Gastroesophageal sphincter (tissue), 4 donors: ENCODE measurements around the gene RXFP4. TPM values are rescaled to one million over a fixed set of nuclear protein-coding genes. Genes with fewer than 3 reads are reported as not detected.
"Not testable (repeated sequence)": the region's sequence is repeated elsewhere in the genome, so short reads cannot be mapped to it uniquely, and the experiment has no call there.

Experiments used
- ATAC-seq: fragments of 150-250 bp; one replicate; pipeline ENCODE4 v1.9.1; 2016; ENCODE audit warnings: mild to moderate bottlenecking, moderate library complexity
- H3K27ac ChIP-seq, 4 donors: fragments of 200-600 bp; sonication (generic) in 3 of 4; 1 replicate in 3 of 4; 2 replicates in 1 of 4; pipeline ENCODE4 v1.5.1; 2016 to 2019
- H3K27me3 ChIP-seq: fragments of 200-600 bp; sonication (generic); one replicate; pipeline ENCODE4 v1.5.1; 2019
- H3K36me3 ChIP-seq, 2 donors: fragments of 200-600 bp; sonication (generic); one replicate each; pipeline ENCODE4 v1.5.1; 2019; ENCODE audit warnings: control low read depth in 1 of 2
- H3K4me1 ChIP-seq, 3 donors: fragments of 200-600 bp; sonication (generic); 1 replicate in 2 of 3; 2 replicates in 1 of 3; pipeline ENCODE4 v1.5.1; 2016 to 2019; ENCODE audit warnings: control low read depth in 2 of 3
- H3K4me3 ChIP-seq, 2 donors: fragments of 200-600 bp; sonication (generic); one replicate each; pipeline ENCODE4 v1.5.1; 2019; ENCODE audit warnings: mild to moderate bottlenecking in 1 of 2, moderate library complexity in 1 of 2
- H3K9me3 ChIP-seq, 3 donors: fragments of 200-600 bp; sonication (generic); one replicate each; pipeline ENCODE4 v1.5.1; 2017 to 2019; ENCODE audit warnings: control low read depth in 2 of 3
- EP300 ChIP-seq: sonication (generic); formaldehyde crosslinking; IDR thresholded peaks from one replicate; pipeline ENCODE4 v1.6.1; 2017; ENCODE audit warnings: antibody characterized with exemption, mild to moderate bottlenecking
- POLR2A ChIP-seq, 2 donors: fragments of 450-650 bp; IDR thresholded peaks; one replicate each; pipeline ENCODE4 v1.6.1; 2017; ENCODE audit warnings: antibody characterized with exemption in 2 of 2, mild to moderate bottlenecking in 2 of 2, moderate library complexity in 1 of 2
- POLR2AphosphoS5 ChIP-seq: sonication (generic); formaldehyde crosslinking; IDR thresholded peaks from one replicate; pipeline ENCODE4 v1.6.1; 2017; ENCODE audit warnings: antibody characterized with exemption
- whole genome bisulfite sequencing, 2 donors: methylation state at CpG; one replicate each; pipeline ENCODE4 v1.1.5; 2018; ENCODE audit warnings: low coverage in 1 of 2; 5-methylcytosine and 5-hydroxymethylcytosine counted together
- total RNA-seq, 4 donors: library from RNA; depleted of rRNA; stranded (reverse); fragments of >200 nt; gene quantifications; one replicate each; pipeline ENCODE4 v1.1.0, GENCODE V29; 2016
- TF ChIP-seq, protein P1 (sequence below), 4 experiments: fragments of 200-600 bp in 2 of 4; fragments of 450-650 bp in 2 of 4; sonication (generic) in 1 of 4; IDR thresholded peaks; one replicate each; pipeline ENCODE4 v1.5.1; 2017 to 2019; ENCODE audit warnings: antibody characterized with exemption in 4 of 4, mild to moderate bottlenecking in 2 of 4, moderate library complexity in 2 of 4

RXFP4 gene
- total RNA-seq, 4 donors from 2014 or later: 0.27 TPM; not detected in 3

DNA sequence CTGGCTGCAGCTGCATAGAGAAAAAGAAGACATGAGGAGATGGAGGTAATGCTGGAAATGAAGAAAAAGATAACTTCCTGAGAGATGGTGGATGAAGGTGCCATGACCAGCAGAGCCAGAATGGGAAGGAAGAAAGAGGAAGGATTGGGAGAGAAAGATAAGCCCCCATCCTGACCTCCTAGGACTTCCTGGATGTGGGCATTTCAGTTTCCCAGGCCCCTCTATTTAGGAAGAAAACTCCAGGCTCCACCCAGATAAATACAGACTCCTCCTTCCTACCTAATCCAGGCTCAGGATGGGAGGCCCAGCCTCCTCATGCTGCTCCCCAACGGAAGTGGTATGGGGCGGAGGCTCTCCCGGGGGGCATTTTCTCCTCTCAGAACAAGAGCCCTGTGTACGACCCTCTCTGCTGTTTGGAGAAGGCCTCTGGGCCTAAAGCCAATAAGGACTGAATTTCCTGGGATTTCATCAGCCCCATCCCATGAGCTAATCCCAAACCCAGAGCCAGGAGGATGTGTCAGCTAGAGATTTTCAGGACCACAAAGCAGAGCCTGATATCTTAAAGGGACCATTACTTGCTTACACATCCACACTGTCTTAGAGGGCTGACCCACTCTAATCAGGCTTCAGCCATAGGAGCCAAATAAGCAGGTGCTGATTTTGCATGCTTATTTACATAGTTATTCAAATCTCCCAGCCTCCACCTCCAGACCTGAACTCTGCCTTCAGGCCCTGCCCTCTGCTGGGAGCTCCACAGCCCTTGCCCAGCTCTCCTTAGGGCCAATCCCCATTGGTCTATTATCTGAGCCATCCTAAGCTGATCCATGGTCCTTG, 42.0 kb downstream of the RXFP4 start:
- 17% methylated on average over 4 of the region's 4 CpGs; no CpG with 5 or more reads in 1 of the 2 donors for WGBS, 2 donors
- Histone ChIP-seq H3K9me3 (no peaks in the 10 kb centered on the region), H3K27ac (peak overlapping the region in 3 of 4 donors; percentile 93 to 99 (median 97)), H3K27me3 (no peaks in the 10 kb centered on the region), H3K36me3 (no peaks in the 10 kb centered on the region), H3K4me3 (peak overlapping the region in 1 of 2 donors; percentile 37), H3K4me1 (peaks cover 10 to 64% (median 37%) of the 10 kb centered on the region in 3 donors)
- no peak for TF ChIP-seq EP300
- TF ChIP-seq POLR2A (IDR thresholded peaks at IDR 0.05): peak in 1 of 2 donors; percentile 16
- TF ChIP-seq, protein P1, sequence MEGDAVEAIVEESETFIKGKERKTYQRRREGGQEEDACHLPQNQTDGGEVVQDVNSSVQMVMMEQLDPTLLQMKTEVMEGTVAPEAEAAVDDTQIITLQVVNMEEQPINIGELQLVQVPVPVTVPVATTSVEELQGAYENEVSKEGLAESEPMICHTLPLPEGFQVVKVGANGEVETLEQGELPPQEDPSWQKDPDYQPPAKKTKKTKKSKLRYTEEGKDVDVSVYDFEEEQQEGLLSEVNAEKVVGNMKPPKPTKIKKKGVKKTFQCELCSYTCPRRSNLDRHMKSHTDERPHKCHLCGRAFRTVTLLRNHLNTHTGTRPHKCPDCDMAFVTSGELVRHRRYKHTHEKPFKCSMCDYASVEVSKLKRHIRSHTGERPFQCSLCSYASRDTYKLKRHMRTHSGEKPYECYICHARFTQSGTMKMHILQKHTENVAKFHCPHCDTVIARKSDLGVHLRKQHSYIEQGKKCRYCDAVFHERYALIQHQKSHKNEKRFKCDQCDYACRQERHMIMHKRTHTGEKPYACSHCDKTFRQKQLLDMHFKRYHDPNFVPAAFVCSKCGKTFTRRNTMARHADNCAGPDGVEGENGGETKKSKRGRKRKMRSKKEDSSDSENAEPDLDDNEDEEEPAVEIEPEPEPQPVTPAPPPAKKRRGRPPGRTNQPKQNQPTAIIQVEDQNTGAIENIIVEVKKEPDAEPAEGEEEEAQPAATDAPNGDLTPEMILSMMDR (IDR thresholded peaks at IDR 0.05): no peak
- TF ChIP-seq POLR2AphosphoS5: peak; percentile 26
- ATAC-seq: peak; percentile 79

DNA sequence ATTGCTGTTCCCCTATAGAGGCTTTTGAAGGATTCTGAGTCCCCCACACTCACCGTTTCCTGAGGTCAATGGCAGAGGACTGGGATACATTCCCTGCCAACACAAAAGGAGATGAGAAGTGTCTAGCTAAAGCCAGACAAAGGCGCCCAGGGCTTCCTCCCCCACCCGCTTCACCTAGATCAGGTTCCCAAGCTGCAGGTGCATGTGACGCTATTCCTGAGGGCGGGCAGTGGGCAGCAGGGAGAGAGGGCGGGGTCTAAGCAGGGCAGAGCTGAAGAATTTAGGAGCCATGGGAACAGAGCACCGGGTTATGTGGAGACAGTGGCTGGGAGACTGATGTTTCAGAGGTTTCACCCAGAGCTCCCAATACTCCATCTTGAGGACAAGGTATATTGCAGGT, 42.9 kb downstream of the RXFP4 start:
- WGBS, 2 donors: 13 to 43% methylated on average over 1 of the region's 7 CpGs

DNA sequence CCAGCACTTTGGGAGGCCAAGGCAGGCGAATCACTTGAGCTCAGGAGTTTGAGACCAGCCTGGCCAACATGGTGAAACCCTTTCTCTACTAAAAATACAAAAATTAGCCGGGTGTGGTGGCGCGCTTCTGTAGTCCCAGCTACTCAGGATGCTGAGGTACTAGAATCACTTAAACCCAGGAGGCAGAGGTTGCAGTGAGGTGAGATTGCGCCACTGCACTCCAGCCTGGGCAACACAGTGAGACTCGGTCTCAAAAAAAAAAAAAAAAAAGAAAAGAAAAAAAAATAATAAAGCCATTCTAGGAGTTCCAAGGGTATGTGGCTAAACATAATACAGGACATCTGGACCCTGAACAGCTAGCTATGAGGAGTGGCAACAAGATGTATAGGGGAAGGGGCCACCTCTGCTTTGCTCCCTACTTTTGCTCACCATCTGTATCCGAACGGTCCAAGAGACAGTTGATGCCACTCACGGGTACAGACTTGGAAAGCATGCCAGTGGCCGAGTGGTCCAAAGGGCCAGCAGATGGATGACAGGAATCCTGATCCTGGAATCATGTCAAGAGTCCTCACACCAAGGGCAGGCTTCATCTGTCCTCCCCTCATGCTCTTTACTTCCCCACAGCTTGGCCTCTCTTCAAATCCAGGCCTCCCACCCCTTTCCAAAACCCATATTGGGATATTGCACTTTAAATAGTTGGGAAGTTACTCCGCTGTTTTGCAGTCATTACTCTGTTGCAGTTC, 43.6 kb downstream of the RXFP4 start:
- H3K27me3 ChIP-seq, H3K4me3 ChIP-seq, ATAC-seq, H3K36me3 ChIP-seq, H3K9me3 ChIP-seq: not testable (repeated sequence)
- Histone ChIP-seq H3K4me1 (peaks cover 7 to 65% (median 28%) of the 10 kb centered on the region in 3 donors), H3K27ac (peak overlapping the region in 1 of 4 donors; percentile 93)
- 77 to 80% methylated on average over 2 to 4 of the region's 11 CpGs for WGBS, 2 donors

More for the DNA sequence above, 42.9 kb downstream of the RXFP4 start:
- H3K27ac ChIP-seq: peak overlapping the region in 3 of 4 donors; percentile 93 to 99 (median 97)
- no peak overlapping the region for H3K4me3 ChIP-seq
- H3K9me3 ChIP-seq: no peaks in the 10 kb centered on the region
- no peak for ATAC-seq
- H3K4me1 ChIP-seq: peaks cover 10 to 65% (median 36%) of the 10 kb centered on the region in 3 donors
- no peaks in the 10 kb centered on the region for H3K36me3 ChIP-seq
- no peaks in the 10 kb centered on the region for H3K27me3 ChIP-seq
- TF ChIP-seq, protein P1 (IDR thresholded peaks at IDR 0.05): no peak
- TF ChIP-seq POLR2AphosphoS5: no peak
- TF ChIP-seq POLR2A (IDR thresholded peaks at IDR 0.05): no peak
- TF ChIP-seq EP300: no peak

DNA sequence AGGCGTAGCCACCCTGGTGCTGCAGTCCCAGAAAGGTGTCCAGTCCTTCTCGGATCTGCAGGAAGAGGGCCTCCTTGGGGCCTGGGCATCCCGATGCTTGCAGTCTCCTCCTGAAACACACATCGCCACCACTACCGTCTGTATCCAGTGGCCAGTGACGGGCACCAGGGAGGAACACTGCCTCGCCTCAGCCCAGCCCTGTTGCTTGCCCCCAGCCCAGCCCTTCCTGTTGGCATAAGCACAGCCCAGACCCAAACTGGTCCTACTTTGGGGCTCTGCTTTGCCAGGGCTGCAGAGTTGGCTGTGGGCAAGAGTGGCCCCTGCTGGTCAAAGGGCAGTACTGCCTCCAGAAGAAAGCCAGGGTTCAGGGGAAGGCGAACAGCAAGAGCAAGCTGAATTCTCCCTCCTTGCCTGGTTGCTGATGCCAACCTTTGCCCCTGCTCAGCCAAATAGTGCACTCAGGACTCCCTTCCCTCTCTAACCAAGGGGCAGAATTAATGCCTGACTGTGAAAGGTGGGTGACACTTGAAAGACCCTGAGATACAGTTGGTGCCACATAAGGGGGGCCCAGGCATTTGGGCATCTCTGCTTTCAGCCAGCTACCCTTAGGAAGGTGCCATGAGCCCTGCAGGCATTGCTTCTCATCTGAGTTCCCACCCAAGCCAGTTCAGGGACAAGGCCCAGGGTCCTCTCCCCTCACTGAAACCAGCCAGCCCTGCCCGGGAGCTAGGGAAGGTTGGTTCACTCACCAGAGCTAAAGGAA, 48.0 kb downstream of the RXFP4 start:
- no peaks in the 10 kb centered on the region for H3K27me3 ChIP-seq
- peaks cover 0 to 36% (median 5%) of the 10 kb centered on the region in 3 donors for H3K4me1 ChIP-seq
- no CpG with 5 or more reads among the region's 9 CpGs for WGBS, 2 donors
- H3K4me3 ChIP-seq: peak overlapping the region; percentile 21 to 54
- H3K9me3 ChIP-seq: no peaks in the 10 kb centered on the region
- H3K36me3 ChIP-seq: no peaks in the 10 kb centered on the region
- TF ChIP-seq POLR2A (IDR thresholded peaks at IDR 0.05) (no peak), EP300 (no peak), POLR2AphosphoS5 (peak; percentile 58)
- TF ChIP-seq, protein P1 (IDR thresholded peaks at IDR 0.05): peak in 3 of 4 experiments; percentile 99 to 100 (median 99)
- peak; percentile 93 for ATAC-seq
- peak overlapping the region in 3 of 4 donors; percentile 61 to 80 (median 71) for H3K27ac ChIP-seq
